SW480 (cell line): ENCODE results near the gene TMA7B.
A peak's percentile ranks its signal among the peaks of the same experiment; 100 is the strongest.

Experiments used
- DNase-seq: peaks from one replicate; pipeline ENCODE4 v3.0.0-alpha.2; 2016; ENCODE audit warnings: low spot score

TMA7B gene

DNA sequence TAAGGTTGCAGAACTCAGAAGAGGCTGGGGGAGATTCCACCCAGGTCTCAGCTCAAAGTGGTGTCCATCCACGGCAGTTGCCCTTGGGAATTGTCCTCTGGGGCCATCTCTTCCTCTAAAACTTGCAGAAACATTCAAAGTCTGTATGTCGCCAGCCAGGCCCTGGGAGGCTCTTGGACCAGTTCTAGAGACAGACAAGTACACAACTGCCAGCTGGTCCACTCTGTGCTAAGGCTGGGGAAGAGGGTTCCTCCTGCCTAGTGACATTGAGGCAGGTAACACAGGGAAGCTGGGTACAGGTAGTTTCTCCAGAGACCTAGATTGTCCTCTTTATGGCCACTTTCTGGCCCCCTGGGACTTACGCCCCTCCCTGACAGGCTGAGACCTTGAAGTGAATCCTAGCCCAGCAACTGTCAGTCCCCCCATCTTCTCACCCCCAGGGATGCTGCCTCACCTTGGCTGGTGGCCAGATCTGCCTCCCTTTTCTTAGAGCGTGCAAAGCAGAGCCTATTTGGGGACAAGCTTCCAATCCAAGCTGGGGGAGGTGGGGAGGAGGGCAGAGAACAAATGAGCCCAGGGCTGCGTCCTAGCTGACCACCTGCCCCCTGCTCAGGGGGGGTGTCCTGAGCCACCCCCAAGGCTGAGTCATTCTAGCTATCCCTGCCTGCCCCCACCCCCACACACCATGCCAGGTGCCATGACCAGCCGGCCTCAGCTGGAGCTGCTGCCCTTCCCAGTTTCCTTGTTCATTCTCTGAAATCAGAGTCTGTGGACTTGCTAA is 42.9 kb downstream of the TMA7B start:
- DNase-seq = no peak

GRCh38 chr22:40004836-40005235 is 44.6 kb downstream of the TMA7B start:
- no peak for DNase-seq

DNA sequence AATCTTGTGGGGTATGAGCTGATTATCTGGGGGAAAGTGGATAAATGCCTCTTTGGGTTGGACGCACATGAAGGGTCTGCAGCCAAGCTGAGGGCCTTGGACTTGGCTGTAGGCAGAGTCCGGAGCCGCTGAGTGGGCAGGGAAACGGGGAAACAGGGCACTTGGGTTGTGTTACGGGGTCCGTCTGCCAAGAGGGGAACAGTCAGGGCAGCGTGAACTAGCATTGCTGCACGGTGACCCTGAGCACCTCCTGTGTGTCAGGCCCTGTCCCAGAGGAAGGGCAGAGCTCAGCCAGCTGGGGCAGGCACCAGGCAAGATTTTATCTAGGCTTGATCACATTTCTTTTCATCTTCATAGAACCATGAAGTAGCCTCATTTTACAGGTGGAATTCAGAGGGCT is 46.4 kb downstream of the TMA7B start:
- no peak for DNase-seq

DNA sequence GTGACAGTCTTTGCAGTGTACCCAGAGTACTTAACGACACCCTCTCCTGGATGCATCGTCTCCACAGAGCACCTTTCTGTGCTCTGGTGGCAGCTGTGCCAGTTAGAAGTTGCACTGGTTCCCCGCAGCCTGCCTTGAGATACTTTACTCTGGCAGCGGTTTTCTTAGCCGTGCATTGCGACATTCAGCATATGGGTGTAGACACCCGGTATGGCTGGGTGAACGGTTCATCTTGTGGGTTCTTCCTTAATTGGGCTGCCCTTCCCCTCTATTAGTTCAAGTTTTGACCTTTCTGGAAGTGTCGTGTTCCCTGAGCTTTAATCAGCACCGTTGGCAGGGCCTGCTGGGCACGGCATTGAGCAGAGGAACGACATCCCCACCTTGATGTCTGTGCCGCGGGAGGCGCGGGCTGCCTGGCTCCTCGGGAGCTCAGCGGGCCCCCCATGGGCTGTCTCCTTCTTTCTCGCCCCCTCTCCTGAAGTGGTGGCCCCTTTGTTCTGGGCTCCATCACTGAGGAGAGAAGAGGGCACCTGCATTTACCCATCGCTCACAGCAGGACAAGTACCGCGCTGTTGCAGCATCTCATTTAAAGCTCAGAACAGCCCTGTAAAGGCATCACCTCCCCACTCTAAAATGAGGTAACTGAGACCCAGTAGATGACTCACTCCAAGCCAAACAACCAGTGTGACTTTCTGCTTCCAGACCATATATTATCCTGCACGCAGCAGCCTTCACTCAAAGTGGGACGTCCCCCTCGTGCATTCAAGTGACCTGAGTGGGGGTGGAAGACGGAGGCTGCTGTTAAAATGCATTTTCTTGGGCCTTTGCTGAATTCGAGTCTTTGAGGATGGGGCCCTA is 47.9 kb downstream of the TMA7B start:
- DNase-seq = no peak

- no peak for DNase-seq
Observed at GRCh38 chr22:40008726-40009291, 48.6 kb downstream of the TMA7B start.

- peak; percentile 31 for DNase-seq
Observed at GRCh38 chr22:40009292-40009774, 49.1 kb downstream of the TMA7B start.

GRCh38 chr22:40009951-40010671 is 49.9 kb downstream of the TMA7B start:
- no peak for DNase-seq

GRCh38 chr22:40010746-40011145 is 50.5 kb downstream of the TMA7B start:
- DNase-seq = no peak
